ENCODE results near the gene CLCN2. TPM values are rescaled to one million over a fixed set of nuclear protein-coding genes. Genes with fewer than 3 reads are reported as not detected.

Gene CLCN2
- total and polyA plus RNA-seq, 2 of the 4 experiments (the other 2 are of a cell fraction): 2.9 to 5.8 TPM

GRCh38 chr3:184387174-184387714 is 25.8 kb upstream of the CLCN2 start:
- no peaks in the 10 kb centered on the region for H3K9me3 ChIP-seq (ENCODE audit: control insufficient read depth, insufficient read depth, low read length)
- H3K27me3 ChIP-seq (ENCODE audit: control insufficient read depth, insufficient read depth, low read length): peaks cover 75% of the 10 kb centered on the region
- ChIA-PET POLR2A (ENCODE audit: unreplicated experiment) (no interaction called here), CTCF (interaction anchor here (0.7 kb wide), 1 partner anchor 16 kb away, joined by 4 read pairs; no protein-coding TSS in a partner anchor)
- no peak overlapping the region for H3K23ac ChIP-seq (ENCODE audit: low read depth, low read length)
- H2AFZ ChIP-seq (replicated peaks; ENCODE audit: low read length, poor library complexity): no peak overlapping the region
- no peak overlapping the region for H4K8ac ChIP-seq (ENCODE audit: low read depth in 2 of 2, low read length in 2 of 2)
- TF ChIP-seq FOS (IDR thresholded peaks at IDR 0.05; ENCODE audit: low read depth, low read length) (no peak), NFE2L2 (IDR thresholded peaks at IDR 0.05; ENCODE audit: low read depth, low read length) (no peak), CTCF (conservative IDR thresholded peaks at IDR 0.05; ENCODE audit: low read depth, low read length) (no peak), SMC3 (IDR thresholded peaks at IDR 0.05; ENCODE audit: low read depth, low read length) (no peak), CEBPB (IDR thresholded peaks at IDR 0.05; ENCODE audit: low read depth, low read length) (no peak), MAZ (IDR thresholded peaks at IDR 0.05; ENCODE audit: borderline replicate concordance, low read depth, low read length) (no peak), MAFK (IDR thresholded peaks at IDR 0.05; ENCODE audit: low read depth, low read length) (no peak), RCOR1 (IDR thresholded peaks at IDR 0.05; ENCODE audit: insufficient replicate concordance, low read length) (no peak), RFX5 (IDR thresholded peaks at IDR 0.05; ENCODE audit: low read depth, low read length) (no peak), MXI1 (IDR thresholded peaks at IDR 0.05; ENCODE audit: borderline replicate concordance, low read depth, low read length) (no peak), RAD21 (IDR thresholded peaks at IDR 0.05; ENCODE audit: low read length) (no peak), BHLHE40 (IDR thresholded peaks at IDR 0.05; ENCODE audit: low read depth, low read length) (no peak), CHD1 (IDR thresholded peaks at IDR 0.05; ENCODE audit: low read depth, low read length) (no peak), POLR2A (IDR thresholded peaks at IDR 0.05; ENCODE audit: low read depth, low read length) (no peak), ELK1 (IDR thresholded peaks at IDR 0.05; ENCODE audit: borderline replicate concordance, low read depth, low read length) (no peak), USF2 (IDR thresholded peaks at IDR 0.05; ENCODE audit: low read depth, low read length) (no peak)
- in situ Hi-C loops (cut with MboI; ENCODE audit: low sequenced_read_pairs) (no loop called here), intact Hi-C loops (cut with micrococcal nuclease) (no loop called here), dilution Hi-C loops (cut with HindIII; ENCODE audit: low sequenced_read_pairs, unreplicated experiment) (no loop called here)
- H2AK5ac ChIP-seq (ENCODE audit: low read depth, low read length): no peak overlapping the region
- no peak overlapping the region for H2BK120ac ChIP-seq (ENCODE audit: low read depth, low read length)
- WGBS, 2 experiments (ENCODE audit: extremely low coverage in 2 of 2, insufficient read length in 1 of 2): 63% methylated on average over 1 of the region's 12 CpGs; no CpG with 5 or more reads in 1 of the 2 experiments
- no peak overlapping the region for H2BK15ac ChIP-seq (ENCODE audit: low read depth, low read length)
- no peak overlapping the region for H2BK20ac ChIP-seq (ENCODE audit: low read depth, low read length)
- H3K18ac ChIP-seq (ENCODE audit: low read depth, low read length): no peak overlapping the region
- no peak overlapping the region for H4K91ac ChIP-seq (ENCODE audit: insufficient read depth, low read depth, low read length)
- no peak overlapping the region for H4K5ac ChIP-seq (ENCODE audit: low read depth, low read length)
- H3K56ac ChIP-seq (ENCODE audit: extremely low read depth, insufficient read depth, low read length): no peak overlapping the region
- no peaks in the 10 kb centered on the region for H3K79me1 ChIP-seq (ENCODE audit: low read depth in 1 of 2, low read length in 2 of 2)
- H3K9me1 ChIP-seq (ENCODE audit: insufficient read depth, low read length): no peaks in the 10 kb centered on the region
- H2BK5ac ChIP-seq (ENCODE audit: low read depth, low read length, poor library complexity, severe bottlenecking): no peak overlapping the region
- BruUV-seq (replicated peaks): no TSS peak
- H2AK9ac ChIP-seq (replicated peaks; ENCODE audit: low read depth, low read length, poor library complexity): no peak overlapping the region
- ATAC-seq (ENCODE audit: low read depth) (no peak), DNase-seq (no peak)
- no peak overlapping the region for H3K4me2 ChIP-seq (ENCODE audit: low read depth, low read length)
- H3K27ac ChIP-seq (ENCODE audit: insufficient read depth, low read length): no peak overlapping the region
- no peak overlapping the region for H3K4me3 ChIP-seq (ENCODE audit: insufficient read depth, low read depth, low read length)
- H4K20me1 ChIP-seq (ENCODE audit: insufficient read depth, low read length): no peaks in the 10 kb centered on the region
- no peaks in the 10 kb centered on the region for H3K36me3 ChIP-seq (ENCODE audit: control insufficient read depth, insufficient read depth, low read length)
- H3K9ac ChIP-seq (ENCODE audit: low read depth, low read length): no peak overlapping the region
- H3K4me1 ChIP-seq (ENCODE audit: control insufficient read depth, insufficient read depth, low read length): no peaks in the 10 kb centered on the region
- H3K4ac ChIP-seq (ENCODE audit: low read depth, low read length): no peak overlapping the region
- H3K14ac ChIP-seq (replicated peaks; ENCODE audit: low read depth, low read length): no peak overlapping the region

All from IMR-90 (cell line).